T-helper 2 cell (primary cell): ENCODE measurements around the gene COL4A4.

Source experiments
- DNase-seq, 5 experiments: peaks; one replicate each; pipeline versions ENCODE4 v3.0.0 to v3.0.0-alpha.2; 2012 to 2022

Gene COL4A4

GRCh38 chr2:226978300-226978699 lies 185.7 kb downstream of the COL4A4 start:
- DNase-seq: no peak

GRCh38 chr2:226977775-226978190 lies 186.2 kb downstream of the COL4A4 start:
- DNase-seq: peak in 1 of 5 experiments; percentile 72

GRCh38 chr2:226973816-226974215 lies 190.2 kb downstream of the COL4A4 start:
- DNase-seq: no peak

- no peak for DNase-seq
Observed at GRCh38 chr2:226971770-226972169, 192.2 kb downstream of the COL4A4 start.

GRCh38 chr2:226971084-226971483 lies 192.9 kb downstream of the COL4A4 start:
- DNase-seq: no peak

GRCh38 chr2:226970362-226970761 lies 193.6 kb downstream of the COL4A4 start:
- DNase-seq: no peak

GRCh38 chr2:226969417-226970080 lies 194.5 kb downstream of the COL4A4 start:
- DNase-seq: no peak

GRCh38 chr2:226965376-226965775 lies 198.6 kb downstream of the COL4A4 start:
- DNase-seq: no peak

- no peak for DNase-seq
Observed at GRCh38 chr2:226963528-226963927, 200.5 kb downstream of the COL4A4 start.

GRCh38 chr2:226962176-226962773 lies 201.7 kb downstream of the COL4A4 start:
- no peak for DNase-seq

GRCh38 chr2:226959418-226959817 lies 204.6 kb downstream of the COL4A4 start:
- DNase-seq: no peak

- no peak for DNase-seq
Observed at GRCh38 chr2:226956659-226957058, 207.3 kb downstream of the COL4A4 start.

GRCh38 chr2:226953826-226954225 lies 210.2 kb downstream of the COL4A4 start:
- peak in 1 of 5 experiments; percentile 26 for DNase-seq

- DNase-seq: no peak
Observed at GRCh38 chr2:226953206-226953605, 210.8 kb downstream of the COL4A4 start.
